Measurements from ENCODE around the gene DLGAP3. TPM values are rescaled to one million over a fixed set of nuclear protein-coding genes. Genes with fewer than 3 reads are reported as not detected.

Gene DLGAP3
- total and polyA plus RNA-seq, 2 of the 13 experiments (the other 11 are each of a cell fraction or from before 2014, with no cell fraction given), result 0.03 to 0.04 TPM

GRCh38 chr1:34833711-34834110 lies 95.7 kb downstream of the DLGAP3 start:
- intact Hi-C loops (cut with micrococcal nuclease; ENCODE audit: unreplicated experiment) (no loop called here), in situ Hi-C loops (cut with HindIII; ENCODE audit: extremely low pct_ligation_motif_present, low pct_unique_long_range_greater_than_20kb) (no loop called here)
- Histone ChIP-seq H3K4me2 (ENCODE audit: low read depth, low read length) (no peak overlapping the region), H3K4me1 (ENCODE audit: insufficient read depth, low read length) (no peaks in the 10 kb centered on the region), H3K9ac (ENCODE audit: insufficient read depth, low read depth, low read length) (no peak overlapping the region), H4K20me1 (ENCODE audit: insufficient read depth, low read length) (no peaks in the 10 kb centered on the region), H3K36me3 (replicated peaks in 1 of 2; ENCODE audit: control insufficient read depth in 1 of 2, insufficient read depth in 2 of 2, low read length in 2 of 2) (no peaks in the 10 kb centered on the region), H2AFZ (ENCODE audit: low read length) (no peak overlapping the region), H3K9me3 (ENCODE audit: low read length) (no peaks in the 10 kb centered on the region), H3K27me3 (ENCODE audit: control insufficient read depth in 1 of 2, insufficient read depth in 2 of 2, low read length in 2 of 2) (no peaks in the 10 kb centered on the region; a peak in 1 of 5 replicates), H3K79me2 (ENCODE audit: insufficient read depth, low read length) (no peaks in the 10 kb centered on the region), H3K27ac (ENCODE audit: extremely low read length, insufficient read depth, low read length) (no peak overlapping the region), H3K4me3 (replicated peaks in 1 of 3; ENCODE audit: insufficient read depth in 1 of 3, low read depth in 2 of 3, low read length in 3 of 3) (no peak overlapping the region)
- ChIA-PET CTCF (ENCODE audit: low intra/inter-chr PET ratio, low total read pairs) (no interaction called here), POLR2A (no interaction called here)
- DNase-seq (ENCODE audit: low spot score), result no peak
- WGBS (ENCODE audit: low lambda C conversion rate), result 29% methylated on average over 1 of the region's 1 CpG
- no peak for ATAC-seq
- FAIRE-seq, result no peak
- BruUV-seq (replicated peaks), result no TSS peak
- no peak for TF ChIP-seq HES4 (CRISPR knock-in tag; IDR thresholded peaks at IDR 0.05; ENCODE audit: borderline replicate concordance)
- TF ChIP-seq MIER2 (CRISPR knock-in tag; IDR thresholded peaks at IDR 0.05), result no peak
- no peak for TF ChIP-seq IRX3 (CRISPR knock-in tag; IDR thresholded peaks at IDR 0.05; ENCODE audit: borderline replicate concordance, low read depth)
- TF ChIP-seq ARID3A (IDR thresholded peaks at IDR 0.05; ENCODE audit: low read depth, low read length), result no peak
- TF ChIP-seq, protein P1, sequence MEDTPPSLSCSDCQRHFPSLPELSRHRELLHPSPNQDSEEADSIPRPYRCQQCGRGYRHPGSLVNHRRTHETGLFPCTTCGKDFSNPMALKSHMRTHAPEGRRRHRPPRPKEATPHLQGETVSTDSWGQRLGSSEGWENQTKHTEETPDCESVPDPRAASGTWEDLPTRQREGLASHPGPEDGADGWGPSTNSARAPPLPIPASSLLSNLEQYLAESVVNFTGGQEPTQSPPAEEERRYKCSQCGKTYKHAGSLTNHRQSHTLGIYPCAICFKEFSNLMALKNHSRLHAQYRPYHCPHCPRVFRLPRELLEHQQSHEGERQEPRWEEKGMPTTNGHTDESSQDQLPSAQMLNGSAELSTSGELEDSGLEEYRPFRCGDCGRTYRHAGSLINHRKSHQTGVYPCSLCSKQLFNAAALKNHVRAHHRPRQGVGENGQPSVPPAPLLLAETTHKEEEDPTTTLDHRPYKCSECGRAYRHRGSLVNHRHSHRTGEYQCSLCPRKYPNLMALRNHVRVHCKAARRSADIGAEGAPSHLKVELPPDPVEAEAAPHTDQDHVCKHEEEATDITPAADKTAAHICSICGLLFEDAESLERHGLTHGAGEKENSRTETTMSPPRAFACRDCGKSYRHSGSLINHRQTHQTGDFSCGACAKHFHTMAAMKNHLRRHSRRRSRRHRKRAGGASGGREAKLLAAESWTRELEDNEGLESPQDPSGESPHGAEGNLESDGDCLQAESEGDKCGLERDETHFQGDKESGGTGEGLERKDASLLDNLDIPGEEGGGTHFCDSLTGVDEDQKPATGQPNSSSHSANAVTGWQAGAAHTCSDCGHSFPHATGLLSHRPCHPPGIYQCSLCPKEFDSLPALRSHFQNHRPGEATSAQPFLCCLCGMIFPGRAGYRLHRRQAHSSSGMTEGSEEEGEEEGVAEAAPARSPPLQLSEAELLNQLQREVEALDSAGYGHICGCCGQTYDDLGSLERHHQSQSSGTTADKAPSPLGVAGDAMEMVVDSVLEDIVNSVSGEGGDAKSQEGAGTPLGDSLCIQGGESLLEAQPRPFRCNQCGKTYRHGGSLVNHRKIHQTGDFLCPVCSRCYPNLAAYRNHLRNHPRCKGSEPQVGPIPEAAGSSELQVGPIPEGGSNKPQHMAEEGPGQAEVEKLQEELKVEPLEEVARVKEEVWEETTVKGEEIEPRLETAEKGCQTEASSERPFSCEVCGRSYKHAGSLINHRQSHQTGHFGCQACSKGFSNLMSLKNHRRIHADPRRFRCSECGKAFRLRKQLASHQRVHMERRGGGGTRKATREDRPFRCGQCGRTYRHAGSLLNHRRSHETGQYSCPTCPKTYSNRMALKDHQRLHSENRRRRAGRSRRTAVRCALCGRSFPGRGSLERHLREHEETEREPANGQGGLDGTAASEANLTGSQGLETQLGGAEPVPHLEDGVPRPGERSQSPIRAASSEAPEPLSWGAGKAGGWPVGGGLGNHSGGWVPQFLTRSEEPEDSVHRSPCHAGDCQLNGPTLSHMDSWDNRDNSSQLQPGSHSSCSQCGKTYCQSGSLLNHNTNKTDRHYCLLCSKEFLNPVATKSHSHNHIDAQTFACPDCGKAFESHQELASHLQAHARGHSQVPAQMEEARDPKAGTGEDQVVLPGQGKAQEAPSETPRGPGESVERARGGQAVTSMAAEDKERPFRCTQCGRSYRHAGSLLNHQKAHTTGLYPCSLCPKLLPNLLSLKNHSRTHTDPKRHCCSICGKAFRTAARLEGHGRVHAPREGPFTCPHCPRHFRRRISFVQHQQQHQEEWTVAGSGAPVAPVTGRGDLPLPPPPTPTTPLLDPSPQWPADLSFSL (CRISPR knock-in tag; IDR thresholded peaks at IDR 0.05), result no peak
- TF ChIP-seq MXD1 (CRISPR knock-in tag; IDR thresholded peaks at IDR 0.05), result no peak
- TF ChIP-seq MYC (CRISPR knock-in tag; IDR thresholded peaks at IDR 0.05; ENCODE audit: borderline replicate concordance), result no peak
- no peak for TF ChIP-seq ZNF652 (CRISPR knock-in tag; IDR thresholded peaks at IDR 0.05; ENCODE audit: borderline replicate concordance, low read depth)
- TF ChIP-seq TSC22D2 (CRISPR knock-in tag; IDR thresholded peaks at IDR 0.05; ENCODE audit: borderline replicate concordance), result no peak
- TF ChIP-seq ZNF138 (CRISPR knock-in tag; IDR thresholded peaks at IDR 0.05; ENCODE audit: low read depth), result no peak
- TF ChIP-seq RAD51 (IDR thresholded peaks at IDR 0.05; ENCODE audit: borderline replicate concordance), result no peak
- TF ChIP-seq ZFP36 (IDR thresholded peaks at IDR 0.05; ENCODE audit: borderline replicate concordance, low read depth, low read length, partially characterized antibody), result no peak
- TF ChIP-seq SNAPC2 (CRISPR knock-in tag; IDR thresholded peaks at IDR 0.05), result no peak
- TF ChIP-seq, protein P2, sequence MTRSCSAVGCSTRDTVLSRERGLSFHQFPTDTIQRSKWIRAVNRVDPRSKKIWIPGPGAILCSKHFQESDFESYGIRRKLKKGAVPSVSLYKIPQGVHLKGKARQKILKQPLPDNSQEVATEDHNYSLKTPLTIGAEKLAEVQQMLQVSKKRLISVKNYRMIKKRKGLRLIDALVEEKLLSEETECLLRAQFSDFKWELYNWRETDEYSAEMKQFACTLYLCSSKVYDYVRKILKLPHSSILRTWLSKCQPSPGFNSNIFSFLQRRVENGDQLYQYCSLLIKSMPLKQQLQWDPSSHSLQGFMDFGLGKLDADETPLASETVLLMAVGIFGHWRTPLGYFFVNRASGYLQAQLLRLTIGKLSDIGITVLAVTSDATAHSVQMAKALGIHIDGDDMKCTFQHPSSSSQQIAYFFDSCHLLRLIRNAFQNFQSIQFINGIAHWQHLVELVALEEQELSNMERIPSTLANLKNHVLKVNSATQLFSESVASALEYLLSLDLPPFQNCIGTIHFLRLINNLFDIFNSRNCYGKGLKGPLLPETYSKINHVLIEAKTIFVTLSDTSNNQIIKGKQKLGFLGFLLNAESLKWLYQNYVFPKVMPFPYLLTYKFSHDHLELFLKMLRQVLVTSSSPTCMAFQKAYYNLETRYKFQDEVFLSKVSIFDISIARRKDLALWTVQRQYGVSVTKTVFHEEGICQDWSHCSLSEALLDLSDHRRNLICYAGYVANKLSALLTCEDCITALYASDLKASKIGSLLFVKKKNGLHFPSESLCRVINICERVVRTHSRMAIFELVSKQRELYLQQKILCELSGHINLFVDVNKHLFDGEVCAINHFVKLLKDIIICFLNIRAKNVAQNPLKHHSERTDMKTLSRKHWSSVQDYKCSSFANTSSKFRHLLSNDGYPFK (CRISPR knock-in tag; IDR thresholded peaks at IDR 0.05; ENCODE audit: borderline replicate concordance), result no peak

Data from HepG2 (cell line).